H9 (cell line): Measurements from ENCODE around the gene OR52E4. TPM values are rescaled to one million over a fixed set of nuclear protein-coding genes. Genes with fewer than 3 reads are reported as not detected.

Source experiments
- DNase-seq: peaks from one replicate; pipeline ENCODE4 v3.0.0-alpha.2; 2017
- H2AFZ ChIP-seq: one replicate; pipeline ENCODE4 v1.6.1; 2013; ENCODE audit warnings: mild to moderate bottlenecking, low read length, control low read depth, moderate library complexity
- H2AK5ac ChIP-seq: 2 replicates; pipeline ENCODE4 v1.6.1; 2013; ENCODE audit warnings: low read length, control low read depth, mixed read lengths; ENCODE audit not compliant: insufficient read length
- H2BK120ac ChIP-seq: one replicate; pipeline ENCODE4 v1.6.1; 2013; ENCODE audit warnings: low read depth, mild to moderate bottlenecking, low read length, control low read depth, inconsistent platforms; ENCODE audit not compliant: poor library complexity, severe bottlenecking
- H2BK12ac ChIP-seq: 2 replicates; pipeline ENCODE4 v1.6.1; 2013; ENCODE audit warnings: low read length, control low read depth, mixed read lengths, low read depth; ENCODE audit not compliant: insufficient read length
- H2BK15ac ChIP-seq: 2 replicates; pipeline ENCODE4 v1.6.1; 2013; ENCODE audit warnings: low read depth, low read length, control low read depth
- H2BK20ac ChIP-seq: one replicate; pipeline ENCODE4 v1.6.1; 2013; ENCODE audit warnings: low read depth, mild to moderate bottlenecking, low read length, control low read depth, inconsistent platforms; ENCODE audit not compliant: poor library complexity, severe bottlenecking
- H2BK5ac ChIP-seq: 2 replicates; pipeline ENCODE4 v1.6.1; 2013; ENCODE audit warnings: low read length, control low read depth, mixed read lengths; ENCODE audit not compliant: insufficient read length
- H3K14ac ChIP-seq: 2 replicates; pipeline ENCODE4 v1.6.1; 2013; ENCODE audit warnings: low read length, control low read depth; ENCODE audit not compliant: insufficient read depth
- H3K18ac ChIP-seq: 2 replicates; pipeline ENCODE4 v1.6.1; 2013; ENCODE audit warnings: low read depth, mild to moderate bottlenecking, mixed read lengths, low read length, control low read depth; ENCODE audit not compliant: insufficient read length
- H3K23ac ChIP-seq: 2 replicates; pipeline ENCODE4 v1.6.1; 2013; ENCODE audit warnings: low read length, control low read depth, mixed read lengths, low read depth; ENCODE audit not compliant: insufficient read length
- H3K23me2 ChIP-seq: 2 replicates; pipeline ENCODE4 v1.6.1; 2013; ENCODE audit warnings: low read depth, mild to moderate bottlenecking, mixed read lengths, low read length, control low read depth; ENCODE audit not compliant: insufficient read length, poor library complexity, severe bottlenecking
- H3K27ac ChIP-seq: 2 replicates; pipeline ENCODE4 v1.5.1; 2013; ENCODE audit warnings: low read length, control low read depth, mixed read lengths, low read depth; ENCODE audit not compliant: insufficient read length
- H3K27me3 ChIP-seq: 2 replicates; pipeline ENCODE4 v1.6.1; 2013; ENCODE audit warnings: low read length, control low read depth, inconsistent platforms; ENCODE audit not compliant: insufficient read depth
- H3K4ac ChIP-seq: 2 replicates; pipeline ENCODE4 v1.6.1; 2013; ENCODE audit warnings: low read depth, mild to moderate bottlenecking, control low read depth, inconsistent platforms, low read length, moderate library complexity
- H3K4me1 ChIP-seq: 2 replicates; pipeline ENCODE4 v1.6.1; 2013; ENCODE audit warnings: low read length, control low read depth, inconsistent platforms; ENCODE audit not compliant: insufficient read depth
- H3K4me2 ChIP-seq: 2 replicates; pipeline ENCODE4 v1.6.1; 2013; ENCODE audit warnings: low read length, control low read depth, mixed read lengths; ENCODE audit not compliant: insufficient read length, insufficient read depth
- H3K56ac ChIP-seq: 2 replicates; pipeline ENCODE4 v1.6.1; 2013; ENCODE audit warnings: low read depth, mild to moderate bottlenecking, mixed read lengths, low read length, control low read depth; ENCODE audit not compliant: insufficient read length
- H3K79me1 ChIP-seq: 2 replicates; pipeline ENCODE4 v1.6.1; 2013; ENCODE audit warnings: low read depth, mild to moderate bottlenecking, moderate library complexity, low read length, control low read depth, inconsistent platforms; ENCODE audit not compliant: insufficient read depth, poor library complexity, severe bottlenecking
- H3K79me2 ChIP-seq: 2 replicates; pipeline ENCODE4 v1.6.1; 2013; ENCODE audit warnings: low read length, control low read depth, inconsistent platforms; ENCODE audit not compliant: insufficient read depth
- H3K9ac ChIP-seq: 2 replicates; pipeline ENCODE4 v1.6.1; 2013; ENCODE audit warnings: low read length, control low read depth, mixed read lengths; ENCODE audit not compliant: insufficient read length; ENCODE audit errors: extremely low read depth
- H3K9me3 ChIP-seq: one replicate; pipeline ENCODE4 v1.6.1; 2013; ENCODE audit warnings: low read depth, low read length, inconsistent platforms; ENCODE audit not compliant: control insufficient read depth
- H3T11ph ChIP-seq: one replicate; pipeline ENCODE4 v1.6.1; 2013; ENCODE audit warnings: mild to moderate bottlenecking, low read length, control low read depth, inconsistent platforms
- H4K20me1 ChIP-seq: one replicate; pipeline ENCODE4 v1.6.1; 2013; ENCODE audit not compliant: control insufficient read depth, insufficient read length, insufficient read depth
- H4K5ac ChIP-seq: 2 replicates; pipeline ENCODE4 v1.6.1; 2013; ENCODE audit warnings: low read depth, mild to moderate bottlenecking, mixed read lengths, low read length, control low read depth; ENCODE audit not compliant: insufficient read length
- H4K8ac ChIP-seq: replicated peaks from 2 replicates; pipeline ENCODE4 v1.6.1; 2013; ENCODE audit warnings: low read length, control low read depth, mixed read lengths, low read depth; ENCODE audit not compliant: insufficient read length
- H4K91ac ChIP-seq: 2 replicates; pipeline ENCODE4 v1.6.1; 2013; ENCODE audit warnings: low read depth, mild to moderate bottlenecking, moderate library complexity, mixed read lengths, low read length, control low read depth; ENCODE audit not compliant: insufficient read length
- H3K27ac Mint-ChIP-seq, 3 experiments: 2 replicates in 2 of 3; 3 replicates in 1 of 3; pipeline ENCODE4 v1.8.0; 2020 to 2021; ENCODE audit warnings: mixed read lengths in 3 of 3, mild to moderate bottlenecking in 1 of 3, moderate library complexity in 1 of 3
- H3K27me3 Mint-ChIP-seq: 2 replicates; pipeline ENCODE4 v1.8.0; 2021; ENCODE audit warnings: low read depth, mild to moderate bottlenecking, moderate library complexity, mixed read lengths
- H3K36me3 Mint-ChIP-seq, 3 experiments: 2 replicates in 2 of 3; 3 replicates in 1 of 3; pipeline ENCODE4 v1.8.0; 2020 to 2021; ENCODE audit warnings: low read depth in 3 of 3, mixed read lengths in 3 of 3; ENCODE audit not compliant: insufficient read depth in 1 of 3
- H3K4me1 Mint-ChIP-seq, 2 experiments: 2 replicates each; pipeline ENCODE4 v1.8.0; 2020; ENCODE audit warnings: mixed read lengths in 2 of 2
- H3K4me3 Mint-ChIP-seq, 2 experiments: 2 replicates in 1 of 2; 3 replicates in 1 of 2; pipeline ENCODE4 v1.8.0; 2020 to 2021; ENCODE audit warnings: mild to moderate bottlenecking in 2 of 2, mixed read lengths in 2 of 2, moderate library complexity in 1 of 2
- H3K9me3 Mint-ChIP-seq, 2 experiments: 2 replicates in 1 of 2; 3 replicates in 1 of 2; pipeline ENCODE4 v1.8.0; 2020; ENCODE audit warnings: mild to moderate bottlenecking in 2 of 2, mixed read lengths in 2 of 2, moderate library complexity in 1 of 2
- CTCF ChIP-seq: fragments of 200-600 bp; sonication (generic); conservative IDR thresholded peaks from 3 replicates; pipeline ENCODE4 v1.8.0; 2021; ENCODE audit warnings: antibody characterized with exemption, mild to moderate bottlenecking
- WGBS: extraction: QIAGEN DNeasy Blood & Tissue Kit; methylation state at CpG from one replicate; pipeline ENCODE4 v1.1.7; 2013; ENCODE audit warnings: missing lambda C conversion rate, low lambda C conversion rate, mixed read lengths; ENCODE audit not compliant: insufficient read length; ENCODE audit errors: extremely low coverage; 5-methylcytosine and 5-hydroxymethylcytosine counted together
- total RNA-seq: library from RNA; stranded (reverse); gene quantifications from 2 replicates; pipeline ENCODE4 v1.2.1, GENCODE V29; 2021

Gene OR52E4
- total RNA-seq, 1 experiment from 2014 or later = not detected

- Mint-ChIP-seq H3K4me3 (no peak overlapping the region), H3K27ac (no peak overlapping the region), H3K4me1 (no peaks in the 10 kb centered on the region), H3K36me3 (no peaks in the 10 kb centered on the region), H3K27me3 (no peaks in the 10 kb centered on the region; the same call in 1 of the 2 replicates), H3K9me3 (no peaks in the 10 kb centered on the region)
- no peak for DNase-seq
- Histone ChIP-seq H3K4me2 (no peak overlapping the region), H3K56ac (no peak overlapping the region), H2BK5ac (no peak overlapping the region), H3K79me1 (no peaks in the 10 kb centered on the region), H2BK120ac (no peak overlapping the region), H2AFZ (no peak overlapping the region), H3K9me3 (no peaks in the 10 kb centered on the region), H3K23ac (no peak overlapping the region), H4K91ac (no peak overlapping the region), H3K14ac (no peak overlapping the region), H3K18ac (no peak overlapping the region), H3K4me1 (no peaks in the 10 kb centered on the region), H4K5ac (no peak overlapping the region), H3K27ac (no peak overlapping the region), H3K9ac (no peak overlapping the region), H2AK5ac (no peak overlapping the region), H3K23me2 (no peaks in the 10 kb centered on the region), H3K27me3 (no peaks in the 10 kb centered on the region), H2BK20ac (no peak overlapping the region), H3T11ph (no peak overlapping the region), H4K20me1 (no peaks in the 10 kb centered on the region), H2BK15ac (no peak overlapping the region), H2BK12ac (no peak overlapping the region), H4K8ac (no peak overlapping the region), H3K79me2 (no peaks in the 10 kb centered on the region), H3K4ac (no peak overlapping the region)
- WGBS = no CpG with 5 or more reads among the region's 1 CpG
- no peak for TF ChIP-seq CTCF
Measured at GRCh38 chr11:5846701-5847100, 33.7 kb upstream of the OR52E4 start.
